Measurements from ENCODE around the gene ST3GAL3. TPM values are rescaled to one million over a fixed set of nuclear protein-coding genes. Genes with fewer than 3 reads are reported as not detected.

Gene ST3GAL3
- polyA plus RNA-seq, 1 of the 3 experiments (the other 2 are of a cell fraction), result 20.6 TPM

DNA sequence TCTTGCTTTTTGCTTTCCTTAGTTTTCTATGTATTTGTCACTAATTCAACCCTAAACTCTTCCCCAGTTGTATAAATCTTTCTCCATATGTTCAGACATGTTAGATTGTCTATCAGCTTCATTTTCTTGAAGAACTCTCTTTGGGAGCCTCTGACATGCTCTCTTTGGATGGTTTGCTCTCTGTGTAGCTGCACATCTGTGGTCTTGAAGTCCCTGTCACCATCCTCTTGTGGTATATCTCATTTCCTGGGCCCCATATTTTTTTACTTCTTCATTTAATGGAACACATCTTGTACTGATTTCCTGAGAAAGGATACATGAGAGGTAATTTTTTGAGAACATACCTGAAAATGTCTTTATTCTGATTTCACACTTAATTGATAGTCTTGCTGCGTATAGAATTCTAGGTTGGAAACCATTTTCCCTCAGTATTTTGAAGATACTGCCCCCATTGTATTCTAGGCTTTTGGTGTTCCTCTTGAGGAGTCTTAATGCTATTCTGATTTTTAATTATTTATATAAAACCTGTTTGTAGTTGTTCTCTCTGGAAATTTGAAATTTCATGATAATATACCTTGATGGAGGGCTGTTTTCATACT is 72.6 kb downstream of the ST3GAL3 start:
- POLR2A ChIA-PET, result no interaction called here
- DNase-seq, result no peak
- no peak overlapping the region for H3K4me3 ChIP-seq (ENCODE audit: low read depth in 2 of 2, low read length in 1 of 2)
- no peak for TF ChIP-seq TAF1 (IDR thresholded peaks at IDR 0.05; ENCODE audit: borderline replicate concordance, low read depth, low read length)
- TF ChIP-seq ZBTB33 (IDR thresholded peaks at IDR 0.05; ENCODE audit: borderline replicate concordance, low read depth), result no peak
- TF ChIP-seq NRF1 (IDR thresholded peaks at IDR 0.05; ENCODE audit: low read depth, low read length), result no peak
- no peak for TF ChIP-seq SMC3 (IDR thresholded peaks at IDR 0.05; ENCODE audit: low read depth, low read length)
- TF ChIP-seq YY1 (IDR thresholded peaks at IDR 0.05; ENCODE audit: low read depth), result no peak
- TF ChIP-seq, protein P1, sequence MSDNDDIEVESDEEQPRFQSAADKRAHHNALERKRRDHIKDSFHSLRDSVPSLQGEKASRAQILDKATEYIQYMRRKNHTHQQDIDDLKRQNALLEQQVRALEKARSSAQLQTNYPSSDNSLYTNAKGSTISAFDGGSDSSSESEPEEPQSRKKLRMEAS (IDR thresholded peaks at IDR 0.05; ENCODE audit: low read depth), result no peak
- TF ChIP-seq RAD21 (IDR thresholded peaks at IDR 0.05; ENCODE audit: low read length), result no peak
- no peak for TF ChIP-seq SIN3A (IDR thresholded peaks at IDR 0.05; ENCODE audit: borderline replicate concordance, low read depth, low read length)
- no peak for TF ChIP-seq CHD2 (IDR thresholded peaks at IDR 0.05; ENCODE audit: low read length, partially characterized antibody)
- TF ChIP-seq, protein P2, sequence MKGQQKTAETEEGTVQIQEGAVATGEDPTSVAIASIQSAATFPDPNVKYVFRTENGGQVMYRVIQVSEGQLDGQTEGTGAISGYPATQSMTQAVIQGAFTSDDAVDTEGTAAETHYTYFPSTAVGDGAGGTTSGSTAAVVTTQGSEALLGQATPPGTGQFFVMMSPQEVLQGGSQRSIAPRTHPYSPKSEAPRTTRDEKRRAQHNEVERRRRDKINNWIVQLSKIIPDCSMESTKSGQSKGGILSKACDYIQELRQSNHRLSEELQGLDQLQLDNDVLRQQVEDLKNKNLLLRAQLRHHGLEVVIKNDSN (IDR thresholded peaks at IDR 0.05; ENCODE audit: borderline replicate concordance, low read depth), result no peak
- TF ChIP-seq GATA2 (CRISPR knock-in tag; IDR thresholded peaks at IDR 0.05), result no peak
- TF ChIP-seq MXI1 (IDR thresholded peaks at IDR 0.05; ENCODE audit: low read depth, low read length), result no peak
- no peak for TF ChIP-seq CTCF (IDR thresholded peaks at IDR 0.05)
- TF ChIP-seq RXRA (IDR thresholded peaks at IDR 0.05; ENCODE audit: borderline replicate concordance, low read depth), result no peak
- no peak for TF ChIP-seq NFIC (IDR thresholded peaks at IDR 0.05; ENCODE audit: borderline replicate concordance)
- no peak for TF ChIP-seq EP300 (IDR thresholded peaks at IDR 0.05; ENCODE audit: borderline replicate concordance in 1 of 2, low read depth in 1 of 2, low read length in 1 of 2)
- no peak for TF ChIP-seq PBX3 (IDR thresholded peaks at IDR 0.05)
- no peak for TF ChIP-seq EZH2phosphoT487 (IDR thresholded peaks at IDR 0.05; ENCODE audit: borderline replicate concordance, low read depth)
- TF ChIP-seq MEF2A (IDR thresholded peaks at IDR 0.05; ENCODE audit: borderline replicate concordance, low read depth), result no peak
- no peak for TF ChIP-seq ELF1 (IDR thresholded peaks at IDR 0.05)
- peaks cover 9% of the 10 kb centered on the region for H3F3A ChIP-seq (replicated peaks; ENCODE audit: insufficient read depth)
- peaks cover 9% of the 10 kb centered on the region for H3K79me2 ChIP-seq (ENCODE audit: insufficient read depth)
- no peak overlapping the region for H3K27ac ChIP-seq (ENCODE audit: low read depth in 2 of 2, low read length in 1 of 2)
- peaks cover 0 to 18% of the 10 kb centered on the region in 2 experiments for H3K36me3 ChIP-seq (replicated peaks in 1 of 2; ENCODE audit: control insufficient read depth in 1 of 2, insufficient read depth in 2 of 2, low read length in 1 of 2)
- H4K20me1 ChIP-seq (ENCODE audit: insufficient read depth), result no peaks in the 10 kb centered on the region
- no peaks in the 10 kb centered on the region for H3K9me2 ChIP-seq
- H3K4me1 ChIP-seq (ENCODE audit: control insufficient read depth in 1 of 2, insufficient read depth in 2 of 2, low read depth in 1 of 2, low read length in 1 of 2), result peaks cover 4 to 13% of the 10 kb centered on the region in 2 experiments; a peak in 2 of 4 replicates
- H2AFZ ChIP-seq (ENCODE audit: low read depth), result no peak overlapping the region
- H3K9me3 ChIP-seq, result peaks cover 4% of the 10 kb centered on the region; the same call in 1 of the 2 replicates
- H3K4me2 ChIP-seq, result no peak overlapping the region
- CTCF ChIA-PET, result interaction anchor here (0.8 kb wide), 1 partner anchor 155 kb away, joined by 4 read pairs; no protein-coding TSS in a partner anchor
- no peaks in the 10 kb centered on the region for H3K27me3 ChIP-seq (ENCODE audit: insufficient read depth)
- no peak overlapping the region for H3K9ac ChIP-seq
- 100% methylated on average over 1 of the region's 1 CpG for WGBS (ENCODE audit: low lambda C conversion rate)

Measured in SK-N-SH (cell line).